Liver (tissue), 3 donors: ENCODE results near the gene CEP350.

ENCODE experiments used
- EGR1 ChIP-seq, 2 donors: IDR thresholded peaks; 2 replicates each; pipeline ENCODE4 v1.6.1; 2016 to 2018; ENCODE audit warnings: antibody characterized with exemption in 2 of 2, low read depth in 2 of 2
- GABPA ChIP-seq, 2 donors: IDR thresholded peaks in 1 of 2; conservative IDR thresholded peaks in 1 of 2; 2 replicates each; pipeline ENCODE4 v1.6.1; 2016; ENCODE audit warnings: antibody characterized with exemption in 2 of 2, mild to moderate bottlenecking in 1 of 2, moderate library complexity in 1 of 2
- JUND ChIP-seq, 2 donors: IDR thresholded peaks; 2 replicates each; pipeline ENCODE4 v1.6.1; 2016; ENCODE audit warnings: antibody characterized with exemption in 2 of 2
- NR2F2 ChIP-seq: IDR thresholded peaks from 2 replicates; pipeline ENCODE4 v1.6.1; 2016; ENCODE audit warnings: antibody characterized with exemption
- RAD21 ChIP-seq, 2 donors: IDR thresholded peaks; 2 replicates each; pipeline ENCODE4 v1.6.1; 2016; ENCODE audit warnings: antibody characterized with exemption in 2 of 2, mild to moderate bottlenecking in 2 of 2
- RXRA ChIP-seq, 2 donors: IDR thresholded peaks; 2 replicates each; pipeline ENCODE4 v1.6.1; 2017 to 2018; ENCODE audit warnings: antibody characterized with exemption in 2 of 2, mild to moderate bottlenecking in 1 of 2
- SP1 ChIP-seq: IDR thresholded peaks from 2 replicates; pipeline ENCODE4 v1.6.1; 2018; ENCODE audit warnings: antibody characterized with exemption, mild to moderate bottlenecking
- YY1 ChIP-seq: IDR thresholded peaks from 2 replicates; pipeline ENCODE4 v1.6.1; 2016; ENCODE audit warnings: antibody characterized with exemption, mild to moderate bottlenecking
- TF ChIP-seq, protein P1 (sequence below): IDR thresholded peaks from 2 replicates; pipeline ENCODE4 v1.6.1; 2016; ENCODE audit warnings: antibody characterized with exemption
- TF ChIP-seq, protein P2 (sequence below): IDR thresholded peaks from 2 replicates; pipeline ENCODE4 v1.6.1; 2016; ENCODE audit warnings: antibody characterized with exemption
- TF ChIP-seq, protein P3 (sequence below): fragments of 150-350 bp; IDR thresholded peaks from 2 replicates; pipeline ENCODE4 v1.5.1; 2017; ENCODE audit warnings: improper control_type of control experiment, low read depth, low read length; ENCODE audit not compliant: missing input control
- TF ChIP-seq, protein P4 (sequence below): IDR thresholded peaks from 2 replicates; pipeline ENCODE4 v1.6.1; 2016; ENCODE audit warnings: antibody characterized with exemption, mild to moderate bottlenecking
- TF ChIP-seq, protein P5 (sequence below): IDR thresholded peaks from 2 replicates; pipeline ENCODE4 v1.6.1; 2016; ENCODE audit warnings: antibody characterized with exemption
- donor health status: healthy.
- donor health status: healthy.

DNA sequence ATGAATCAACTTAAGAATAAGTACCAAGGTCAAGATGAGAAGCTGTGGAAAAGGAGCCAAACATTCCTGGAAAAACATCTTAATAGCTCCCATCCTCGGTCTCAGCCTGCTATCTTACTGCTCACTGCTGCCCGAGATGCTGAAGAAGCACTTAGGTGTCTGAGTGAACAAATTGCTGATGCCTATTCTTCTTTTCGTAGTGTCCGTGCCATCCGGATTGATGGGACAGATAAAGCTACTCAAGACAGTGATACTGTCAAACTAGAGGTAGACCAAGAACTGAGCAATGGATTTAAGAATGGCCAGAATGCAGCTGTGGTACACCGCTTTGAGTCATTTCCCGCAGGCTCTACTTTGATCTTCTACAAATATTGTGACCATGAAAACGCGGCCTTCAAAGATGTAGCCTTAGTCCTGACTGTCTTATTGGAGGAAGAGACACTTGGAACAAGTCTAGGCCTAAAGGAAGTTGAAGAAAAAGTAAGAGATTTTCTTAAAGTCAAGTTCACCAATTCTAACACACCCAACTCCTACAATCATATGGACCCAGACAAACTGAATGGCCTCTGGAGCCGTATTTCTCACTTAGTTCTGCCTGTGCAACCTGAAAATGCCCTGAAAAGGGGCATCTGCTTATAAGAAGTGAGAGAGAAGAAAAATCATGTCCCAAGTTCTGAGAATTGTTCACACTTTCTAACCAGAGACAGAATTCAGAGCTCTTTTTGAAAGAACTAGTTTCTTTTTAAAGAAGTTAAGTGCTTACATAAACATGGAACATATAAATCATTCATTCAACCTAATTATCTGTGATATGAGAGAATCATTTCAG lies 36.8 kb upstream of the CEP350 start:
- TF ChIP-seq GABPA (IDR thresholded peaks at IDR 0.05 in 1 of 2, conservative IDR thresholded peaks at IDR 0.05 in 1 of 2) (no peak), RAD21 (IDR thresholded peaks at IDR 0.05) (no peak), EGR1 (IDR thresholded peaks at IDR 0.05; ENCODE audit: low read depth in 2 of 2) (no peak), RXRA (IDR thresholded peaks at IDR 0.05) (no peak), YY1 (no peak), JUND (IDR thresholded peaks at IDR 0.05) (no peak), NR2F2 (no peak), SP1 (no peak)
- TF ChIP-seq, protein P1, sequence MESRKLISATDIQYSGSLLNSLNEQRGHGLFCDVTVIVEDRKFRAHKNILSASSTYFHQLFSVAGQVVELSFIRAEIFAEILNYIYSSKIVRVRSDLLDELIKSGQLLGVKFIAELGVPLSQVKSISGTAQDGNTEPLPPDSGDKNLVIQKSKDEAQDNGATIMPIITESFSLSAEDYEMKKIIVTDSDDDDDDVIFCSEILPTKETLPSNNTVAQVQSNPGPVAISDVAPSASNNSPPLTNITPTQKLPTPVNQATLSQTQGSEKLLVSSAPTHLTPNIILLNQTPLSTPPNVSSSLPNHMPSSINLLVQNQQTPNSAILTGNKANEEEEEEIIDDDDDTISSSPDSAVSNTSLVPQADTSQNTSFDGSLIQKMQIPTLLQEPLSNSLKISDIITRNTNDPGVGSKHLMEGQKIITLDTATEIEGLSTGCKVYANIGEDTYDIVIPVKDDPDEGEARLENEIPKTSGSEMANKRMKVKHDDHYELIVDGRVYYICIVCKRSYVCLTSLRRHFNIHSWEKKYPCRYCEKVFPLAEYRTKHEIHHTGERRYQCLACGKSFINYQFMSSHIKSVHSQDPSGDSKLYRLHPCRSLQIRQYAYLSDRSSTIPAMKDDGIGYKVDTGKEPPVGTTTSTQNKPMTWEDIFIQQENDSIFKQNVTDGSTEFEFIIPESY = no peak
- TF ChIP-seq, protein P2, sequence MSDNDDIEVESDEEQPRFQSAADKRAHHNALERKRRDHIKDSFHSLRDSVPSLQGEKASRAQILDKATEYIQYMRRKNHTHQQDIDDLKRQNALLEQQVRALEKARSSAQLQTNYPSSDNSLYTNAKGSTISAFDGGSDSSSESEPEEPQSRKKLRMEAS = no peak
- TF ChIP-seq, protein P3, sequence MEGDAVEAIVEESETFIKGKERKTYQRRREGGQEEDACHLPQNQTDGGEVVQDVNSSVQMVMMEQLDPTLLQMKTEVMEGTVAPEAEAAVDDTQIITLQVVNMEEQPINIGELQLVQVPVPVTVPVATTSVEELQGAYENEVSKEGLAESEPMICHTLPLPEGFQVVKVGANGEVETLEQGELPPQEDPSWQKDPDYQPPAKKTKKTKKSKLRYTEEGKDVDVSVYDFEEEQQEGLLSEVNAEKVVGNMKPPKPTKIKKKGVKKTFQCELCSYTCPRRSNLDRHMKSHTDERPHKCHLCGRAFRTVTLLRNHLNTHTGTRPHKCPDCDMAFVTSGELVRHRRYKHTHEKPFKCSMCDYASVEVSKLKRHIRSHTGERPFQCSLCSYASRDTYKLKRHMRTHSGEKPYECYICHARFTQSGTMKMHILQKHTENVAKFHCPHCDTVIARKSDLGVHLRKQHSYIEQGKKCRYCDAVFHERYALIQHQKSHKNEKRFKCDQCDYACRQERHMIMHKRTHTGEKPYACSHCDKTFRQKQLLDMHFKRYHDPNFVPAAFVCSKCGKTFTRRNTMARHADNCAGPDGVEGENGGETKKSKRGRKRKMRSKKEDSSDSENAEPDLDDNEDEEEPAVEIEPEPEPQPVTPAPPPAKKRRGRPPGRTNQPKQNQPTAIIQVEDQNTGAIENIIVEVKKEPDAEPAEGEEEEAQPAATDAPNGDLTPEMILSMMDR = no peak
- TF ChIP-seq, protein P4, sequence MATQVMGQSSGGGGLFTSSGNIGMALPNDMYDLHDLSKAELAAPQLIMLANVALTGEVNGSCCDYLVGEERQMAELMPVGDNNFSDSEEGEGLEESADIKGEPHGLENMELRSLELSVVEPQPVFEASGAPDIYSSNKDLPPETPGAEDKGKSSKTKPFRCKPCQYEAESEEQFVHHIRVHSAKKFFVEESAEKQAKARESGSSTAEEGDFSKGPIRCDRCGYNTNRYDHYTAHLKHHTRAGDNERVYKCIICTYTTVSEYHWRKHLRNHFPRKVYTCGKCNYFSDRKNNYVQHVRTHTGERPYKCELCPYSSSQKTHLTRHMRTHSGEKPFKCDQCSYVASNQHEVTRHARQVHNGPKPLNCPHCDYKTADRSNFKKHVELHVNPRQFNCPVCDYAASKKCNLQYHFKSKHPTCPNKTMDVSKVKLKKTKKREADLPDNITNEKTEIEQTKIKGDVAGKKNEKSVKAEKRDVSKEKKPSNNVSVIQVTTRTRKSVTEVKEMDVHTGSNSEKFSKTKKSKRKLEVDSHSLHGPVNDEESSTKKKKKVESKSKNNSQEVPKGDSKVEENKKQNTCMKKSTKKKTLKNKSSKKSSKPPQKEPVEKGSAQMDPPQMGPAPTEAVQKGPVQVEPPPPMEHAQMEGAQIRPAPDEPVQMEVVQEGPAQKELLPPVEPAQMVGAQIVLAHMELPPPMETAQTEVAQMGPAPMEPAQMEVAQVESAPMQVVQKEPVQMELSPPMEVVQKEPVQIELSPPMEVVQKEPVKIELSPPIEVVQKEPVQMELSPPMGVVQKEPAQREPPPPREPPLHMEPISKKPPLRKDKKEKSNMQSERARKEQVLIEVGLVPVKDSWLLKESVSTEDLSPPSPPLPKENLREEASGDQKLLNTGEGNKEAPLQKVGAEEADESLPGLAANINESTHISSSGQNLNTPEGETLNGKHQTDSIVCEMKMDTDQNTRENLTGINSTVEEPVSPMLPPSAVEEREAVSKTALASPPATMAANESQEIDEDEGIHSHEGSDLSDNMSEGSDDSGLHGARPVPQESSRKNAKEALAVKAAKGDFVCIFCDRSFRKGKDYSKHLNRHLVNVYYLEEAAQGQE = no peak
- TF ChIP-seq, protein P5, sequence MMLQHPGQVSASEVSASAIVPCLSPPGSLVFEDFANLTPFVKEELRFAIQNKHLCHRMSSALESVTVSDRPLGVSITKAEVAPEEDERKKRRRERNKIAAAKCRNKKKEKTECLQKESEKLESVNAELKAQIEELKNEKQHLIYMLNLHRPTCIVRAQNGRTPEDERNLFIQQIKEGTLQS = no peak
